Stimulated activated CD4-positive, alpha-beta T cell treated with anti-CD3 and anti-CD28 coated beads, Interleukin-2, amount 100 ng/mL, for 48 hours (primary cell): ENCODE measurements around the gene SLC2A3.
"Not testable (repeated sequence)": the region's sequence is repeated elsewhere in the genome, so short reads cannot be mapped to it uniquely, and the experiment has no call there.

Experiments
- DNase-seq, 2 donors: peaks; one replicate each; pipeline ENCODE4 v3.0.0-alpha.2; 2020

SLC2A3 gene

GRCh38 chr12:7935590-7936581, at the start of gene SLC2A3:
TSS of gene SLC2A3 (minus strand) at chr12:7936187. CDS start at chr12:7936034, 153 bp downstream.
- peak; percentile 67 to 71 for DNase-seq

DNA sequence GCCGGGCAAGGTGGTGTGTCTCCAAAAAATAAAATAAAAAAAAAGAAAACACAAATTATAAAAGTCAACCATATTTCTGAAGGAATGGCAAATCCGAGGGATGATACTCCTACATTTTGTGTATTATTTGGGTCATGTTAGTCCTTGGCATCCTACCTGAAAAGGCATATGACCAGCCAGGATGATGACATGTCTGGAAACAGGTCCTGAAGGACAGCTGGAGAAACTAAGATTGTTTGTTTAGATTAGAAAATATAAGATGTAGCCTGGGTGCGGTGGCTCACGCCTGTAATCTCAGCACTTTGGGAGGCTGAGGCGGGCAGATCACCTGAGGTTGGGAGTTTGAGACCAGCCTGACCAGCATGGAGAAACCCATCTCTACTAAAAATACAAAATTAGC, 48.9 kb upstream of the SLC2A3 start:
- DNase-seq = no peak

- DNase-seq = not testable (repeated sequence)
These were observed 47.5 kb upstream of the SLC2A3 start for GRCh38 chr12:7983460-7983859.

DNA sequence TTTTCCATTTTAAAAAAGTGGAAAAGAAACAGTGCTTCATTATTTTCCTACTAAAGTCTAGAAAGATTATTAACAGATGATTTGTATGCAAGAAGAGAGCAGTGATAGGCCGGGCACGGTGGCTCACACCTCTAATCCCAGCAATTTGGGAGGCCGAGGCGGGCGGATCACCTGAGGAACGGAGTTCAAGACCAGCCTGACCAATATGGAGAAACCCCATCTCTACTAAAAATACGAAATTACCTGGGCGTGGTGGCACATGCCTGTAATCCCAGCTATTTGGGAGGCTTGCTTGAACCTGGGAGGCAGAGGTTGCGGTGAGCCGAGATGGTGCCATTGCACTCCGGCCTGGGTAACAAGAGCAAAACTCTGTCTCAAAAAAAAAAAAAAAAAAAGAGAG, 47.0 kb upstream of the SLC2A3 start:
- DNase-seq = not testable (repeated sequence)

- DNase-seq = not testable (repeated sequence)
These were observed 46.3 kb upstream of the SLC2A3 start for GRCh38 chr12:7982332-7982735.

- DNase-seq = no peak
These were observed 45.5 kb upstream of the SLC2A3 start for GRCh38 chr12:7981446-7981845.

DNA sequence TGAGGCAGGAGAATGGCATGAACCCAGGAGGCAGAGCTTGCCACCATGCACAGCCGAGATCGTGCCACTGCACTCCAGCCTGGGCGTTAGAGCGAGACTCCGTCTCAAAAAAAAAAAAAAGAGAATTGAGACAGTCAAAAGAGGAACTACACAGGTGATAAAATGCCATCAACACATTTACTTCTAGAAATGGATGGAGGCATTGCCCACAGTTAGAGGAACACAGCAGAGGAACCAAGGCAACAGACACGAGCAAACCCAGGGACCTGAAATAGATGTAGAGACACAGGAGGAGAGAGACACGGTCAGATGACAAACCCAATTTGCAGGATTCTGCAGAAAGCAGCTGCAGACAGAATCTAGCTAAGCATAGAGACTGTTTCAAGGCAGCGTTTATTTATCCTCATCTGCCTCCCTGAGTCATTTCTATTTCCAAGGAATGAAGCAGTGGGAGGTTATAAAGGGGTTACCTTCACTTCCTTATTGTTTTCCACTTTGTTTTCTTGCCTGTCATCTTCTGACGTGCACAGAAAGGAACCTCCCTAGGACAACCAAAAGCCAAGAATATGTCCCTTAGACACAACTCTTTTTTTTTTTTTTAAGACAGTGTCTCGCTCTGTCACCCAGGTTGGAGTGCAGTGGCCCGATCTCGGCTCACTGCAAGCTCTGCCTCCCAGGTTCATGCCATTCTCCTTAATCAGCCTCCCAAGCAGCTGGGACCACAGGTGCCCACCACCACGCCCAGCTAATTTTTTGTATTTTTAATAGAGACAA, 41.6 kb upstream of the SLC2A3 start:
- not testable (repeated sequence) for DNase-seq

- no peak for DNase-seq
These were observed 37.5 kb upstream of the SLC2A3 start for GRCh38 chr12:7973457-7973825.

GRCh38 chr12:7972734-7973456, 36.9 kb upstream of the SLC2A3 start:
- DNase-seq = no peak

GRCh38 chr12:7972269-7972668, 36.3 kb upstream of the SLC2A3 start:
- not testable (repeated sequence) for DNase-seq

- not testable (repeated sequence) for DNase-seq
These were observed 35.8 kb upstream of the SLC2A3 start for GRCh38 chr12:7971765-7972164.

DNA sequence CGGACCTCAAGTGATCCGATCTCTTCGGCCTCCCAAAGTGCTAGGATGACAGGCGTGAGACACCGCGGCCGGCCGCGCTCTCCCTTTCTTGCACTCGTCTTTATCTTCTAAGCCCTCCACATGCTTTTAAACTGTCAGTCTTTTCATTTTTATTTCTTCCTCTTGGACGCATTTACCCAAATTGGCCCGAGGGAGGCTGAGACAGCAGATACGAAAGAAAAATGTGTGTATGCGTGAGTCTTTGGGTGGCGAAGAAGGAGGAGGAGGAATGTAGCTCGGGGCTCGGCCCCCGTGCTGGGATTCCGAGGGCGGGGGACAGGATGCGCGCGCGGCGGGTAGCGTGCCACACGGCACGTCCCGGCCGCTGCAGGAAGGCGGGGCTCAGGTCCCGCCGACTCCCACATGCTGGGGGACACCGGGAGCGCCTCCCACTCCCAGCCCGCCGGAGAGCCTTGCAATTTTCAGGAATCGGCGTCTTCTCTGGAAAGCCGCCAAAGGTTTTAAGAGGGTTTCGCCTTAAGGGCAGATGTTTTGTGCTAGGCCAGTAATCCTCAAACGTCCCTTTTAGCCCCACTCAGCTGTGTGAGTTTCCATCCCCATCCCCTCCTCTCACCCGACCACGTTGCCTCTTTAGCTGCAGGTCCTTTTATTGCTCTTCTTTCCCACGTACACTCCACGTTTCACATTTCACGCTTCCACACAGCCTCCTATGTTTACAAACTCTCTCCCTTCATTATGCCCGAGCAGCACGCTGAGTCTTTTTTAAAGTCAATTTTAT, 34.7 kb upstream of the SLC2A3 start:
- DNase-seq = peak; percentile 78 to 81

GRCh38 chr12:7966563-7966962, 30.6 kb upstream of the SLC2A3 start:
- no peak for DNase-seq

GRCh38 chr12:7964669-7965068, 28.7 kb upstream of the SLC2A3 start:
- not testable (repeated sequence) for DNase-seq

DNA sequence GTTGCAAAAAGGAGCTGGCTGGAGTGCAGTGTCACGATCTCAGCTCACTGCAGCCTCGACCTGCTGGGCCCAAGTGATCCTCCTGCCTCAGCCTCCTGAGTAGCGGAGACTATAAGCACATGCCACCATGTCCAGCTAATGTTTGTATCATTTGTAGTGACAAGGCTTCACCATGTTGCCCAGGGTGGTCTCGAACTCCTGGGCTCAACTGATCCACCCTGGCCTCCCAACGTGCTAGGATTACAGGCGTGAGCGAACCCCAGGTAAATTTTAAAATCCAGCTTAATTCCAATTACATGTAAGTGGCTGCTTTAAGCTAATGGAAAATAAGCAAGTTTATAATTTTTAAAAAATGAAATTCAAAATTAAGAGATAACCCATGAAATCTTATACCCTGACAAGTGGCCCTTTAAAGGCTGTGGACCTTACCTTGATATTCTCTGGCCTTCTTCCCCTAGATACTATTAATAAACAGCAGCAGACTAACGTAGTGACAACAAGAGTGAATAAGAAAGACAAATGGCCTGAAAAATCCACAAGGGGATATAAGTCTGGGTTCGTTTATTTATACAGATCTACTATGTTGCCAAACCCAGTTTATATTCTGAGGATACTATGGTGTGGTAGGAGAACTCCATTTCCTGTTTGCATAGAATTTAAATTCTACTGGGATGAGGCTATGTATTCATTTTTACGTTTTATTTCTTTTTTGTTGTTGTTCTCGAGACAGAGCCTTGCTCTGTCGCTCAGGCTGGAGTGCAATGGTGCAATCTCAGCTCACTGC, 25.6 kb upstream of the SLC2A3 start:
- DNase-seq = no peak

GRCh38 chr12:7959701-7960121, 23.7 kb upstream of the SLC2A3 start:
- DNase-seq = peak in 1 of 2 donors; percentile 33

GRCh38 chr12:7959278-7959677, 23.3 kb upstream of the SLC2A3 start:
- DNase-seq = no peak

DNA sequence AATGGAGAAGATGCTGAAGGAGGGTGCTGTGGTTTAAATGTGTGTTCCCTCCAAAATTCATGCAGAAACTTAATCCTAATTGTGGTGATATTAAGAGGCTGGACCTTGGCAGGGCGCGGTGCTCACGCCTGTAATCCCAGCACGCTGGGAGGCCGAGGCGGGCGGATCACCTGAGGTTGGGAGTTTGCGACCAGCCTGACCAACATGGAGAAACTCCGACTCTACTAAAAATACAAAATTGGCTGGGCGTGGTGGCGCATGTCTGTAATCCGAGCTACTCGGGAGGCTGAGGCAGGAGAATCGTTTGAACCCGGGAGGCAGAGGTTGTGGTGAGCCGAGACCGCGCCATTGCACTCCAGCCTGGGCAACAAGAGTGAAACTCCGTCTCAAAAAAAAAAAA, 18.9 kb upstream of the SLC2A3 start:
- not testable (repeated sequence) for DNase-seq

DNA sequence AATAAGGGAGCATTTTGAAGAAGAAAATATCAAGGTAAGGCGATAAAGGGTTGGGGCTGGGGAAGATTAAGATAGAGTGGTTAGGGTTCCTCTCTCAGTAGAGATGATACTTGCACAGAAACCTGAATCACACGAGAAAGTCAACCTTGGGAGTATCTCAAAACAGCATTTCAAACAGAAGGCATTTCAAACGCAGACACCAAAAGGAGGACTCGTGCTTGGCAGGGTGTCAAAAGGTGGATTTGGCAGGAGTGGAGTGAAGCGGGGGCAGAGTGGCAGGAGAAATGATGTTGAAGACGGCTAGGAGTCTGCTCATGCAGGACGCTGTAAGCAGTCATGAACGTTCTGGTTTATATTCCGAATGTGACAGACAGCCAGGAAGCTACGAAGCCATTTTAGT, 18.4 kb upstream of the SLC2A3 start:
- DNase-seq = not testable (repeated sequence)

- DNase-seq = not testable (repeated sequence)
These were observed 17.9 kb upstream of the SLC2A3 start for GRCh38 chr12:7953912-7954311.

GRCh38 chr12:7951671-7952070, 15.7 kb upstream of the SLC2A3 start:
- no peak for DNase-seq
